Duodenal mucosa (tissue), 2 donors: ENCODE results near the gene STX8.
"Not testable (repeated sequence)": the region's sequence is repeated elsewhere in the genome, so short reads cannot be mapped to it uniquely, and the experiment has no call there.

Experiments used
- H3K27ac ChIP-seq: one replicate; pipeline ENCODE4 v1.7.0; 2013; ENCODE audit warnings: low read depth, low read length
- H3K27me3 ChIP-seq, 2 donors: one replicate each; pipeline ENCODE4 v1.7.0; 2013; ENCODE audit warnings: low read length in 2 of 2, control low read depth in 1 of 2; ENCODE audit not compliant: insufficient read depth in 2 of 2, control insufficient read depth in 1 of 2
- H3K36me3 ChIP-seq, 2 donors: one replicate each; pipeline ENCODE4 v1.7.0; 2013; ENCODE audit warnings: low read length in 2 of 2, control low read depth in 1 of 2; ENCODE audit not compliant: insufficient read depth in 2 of 2, control insufficient read depth in 1 of 2
- H3K4me1 ChIP-seq, 2 donors: one replicate each; pipeline ENCODE4 v1.7.0; 2013; ENCODE audit warnings: low read length in 2 of 2, control low read depth in 1 of 2; ENCODE audit not compliant: insufficient read depth in 2 of 2, control insufficient read depth in 1 of 2
- H3K4me3 ChIP-seq, 2 donors: one replicate each; pipeline ENCODE4 v1.7.0; 2013; ENCODE audit warnings: low read length in 2 of 2, low read depth in 1 of 2
- H3K9ac ChIP-seq, 2 donors: one replicate each; pipeline ENCODE4 v1.7.0; 2013; ENCODE audit warnings: low read length in 2 of 2, low read depth in 1 of 2
- H3K9me3 ChIP-seq, 2 donors: one replicate each; pipeline ENCODE4 v1.7.0; 2013; ENCODE audit warnings: low read length in 2 of 2, control low read depth in 1 of 2; ENCODE audit not compliant: control insufficient read depth in 1 of 2

STX8 gene

GRCh38 chr17:9594065-9594464 lies 18.4 kb upstream of the STX8 start:
- Histone ChIP-seq H3K9ac (no peak overlapping the region), H3K27me3 (no peaks in the 10 kb centered on the region), H3K4me1 (no peaks in the 10 kb centered on the region), H3K9me3 (no peaks in the 10 kb centered on the region), H3K36me3 (no peaks in the 10 kb centered on the region), H3K27ac (no peak overlapping the region), H3K4me3 (no peak overlapping the region)

- H3K36me3 ChIP-seq = no peaks in the 10 kb centered on the region
- H3K9me3 ChIP-seq = no peaks in the 10 kb centered on the region
- H3K9ac ChIP-seq = no peak overlapping the region
- no peak overlapping the region for H3K27ac ChIP-seq
- no peak overlapping the region for H3K4me3 ChIP-seq
- H3K27me3 ChIP-seq = no peaks in the 10 kb centered on the region
- H3K4me1 ChIP-seq = no peaks in the 10 kb centered on the region
These were observed 12.5 kb upstream of the STX8 start for GRCh38 chr17:9587969-9588656.

- Histone ChIP-seq H3K27ac (no peak overlapping the region), H3K9ac (peak overlapping the region in 1 of 2 donors; percentile 6), H3K9me3 (no peaks in the 10 kb centered on the region), H3K4me3 (no peak overlapping the region), H3K27me3 (no peaks in the 10 kb centered on the region), H3K4me1 (peaks cover 11 to 18% of the 10 kb centered on the region in 2 donors), H3K36me3 (no peaks in the 10 kb centered on the region)
These were observed 1.7 kb upstream of the STX8 start for GRCh38 chr17:9577373-9577709.

GRCh38 chr17:9576521-9577372 lies 1.1 kb upstream of the STX8 start, which contains the start of gene CFAP52:
Gene CFAP52, plus strand, starts transcription at chr17:9576642. Its CDS starts 54 bp downstream, at chr17:9576696.
- Histone ChIP-seq H3K9ac (peak within 1 kb of the TSS; percentile 80 to 84), H3K4me1 (peaks cover 11 to 18% of the 10 kb centered on the region in 2 donors)

GRCh38 chr17:9571201-9571600 lies 4.4 kb downstream of the STX8 start:
- Histone ChIP-seq H3K27ac (no peak overlapping the region), H3K9ac (no peak overlapping the region), H3K36me3 (peaks cover 3 to 15% of the 10 kb centered on the region in 2 donors), H3K4me1 (peaks cover 3 to 8% of the 10 kb centered on the region in 2 donors), H3K27me3 (no peaks in the 10 kb centered on the region), H3K4me3 (no peak overlapping the region), H3K9me3 (no peaks in the 10 kb centered on the region)

More at GRCh38 chr17:9576521-9577372, 1.1 kb upstream of the STX8 start, which contains the start of gene CFAP52:
- H3K36me3 ChIP-seq = no peaks in the 10 kb centered on the region
- H3K9me3 ChIP-seq = no peaks in the 10 kb centered on the region
- peak within 1 kb of the TSS; percentile 97 to 98 for H3K4me3 ChIP-seq
- no peaks in the 10 kb centered on the region for H3K27me3 ChIP-seq
- no peak within 1 kb of the TSS for H3K27ac ChIP-seq

- H3K9me3 ChIP-seq = no peaks in the 10 kb centered on the region
- H3K4me3 ChIP-seq = no peak overlapping the region
- peaks cover 3 to 15% of the 10 kb centered on the region in 2 donors for H3K36me3 ChIP-seq
- no peak overlapping the region for H3K9ac ChIP-seq
- H3K4me1 ChIP-seq = no peaks in the 10 kb centered on the region
- H3K27ac ChIP-seq = no peak overlapping the region
- no peaks in the 10 kb centered on the region for H3K27me3 ChIP-seq
These were observed 6.5 kb downstream of the STX8 start for GRCh38 chr17:9568957-9569588.

GRCh38 chr17:9568004-9568403 lies 7.6 kb downstream of the STX8 start:
- H3K4me1 ChIP-seq = no peaks in the 10 kb centered on the region
- H3K27me3 ChIP-seq = no peaks in the 10 kb centered on the region
- H3K9ac ChIP-seq = no peak overlapping the region
- no peaks in the 10 kb centered on the region for H3K9me3 ChIP-seq
- H3K27ac ChIP-seq = no peak overlapping the region
- peaks cover 3 to 15% of the 10 kb centered on the region in 2 donors for H3K36me3 ChIP-seq
- H3K4me3 ChIP-seq = no peak overlapping the region

- H3K9me3 ChIP-seq, H3K27ac ChIP-seq, H3K4me1 ChIP-seq, H3K4me3 ChIP-seq, H3K27me3 ChIP-seq, H3K9ac ChIP-seq: not testable (repeated sequence)
- H3K36me3 ChIP-seq = peaks cover 3 to 15% of the 10 kb centered on the region in 2 donors
These were observed 8.9 kb downstream of the STX8 start for GRCh38 chr17:9566739-9567138.

- H3K27me3 ChIP-seq = no peaks in the 10 kb centered on the region
- no peaks in the 10 kb centered on the region for H3K4me1 ChIP-seq
- no peak overlapping the region for H3K9ac ChIP-seq
- no peak overlapping the region for H3K4me3 ChIP-seq
- no peaks in the 10 kb centered on the region for H3K9me3 ChIP-seq
- H3K36me3 ChIP-seq = peaks cover 3 to 15% of the 10 kb centered on the region in 2 donors
- H3K27ac ChIP-seq = no peak overlapping the region
These were observed 9.6 kb downstream of the STX8 start for GRCh38 chr17:9566067-9566466.

GRCh38 chr17:9564104-9564503 lies 11.5 kb downstream of the STX8 start:
- Histone ChIP-seq H3K27ac (no peak overlapping the region), H3K27me3 (no peaks in the 10 kb centered on the region), H3K4me1 (no peaks in the 10 kb centered on the region), H3K9me3 (no peaks in the 10 kb centered on the region), H3K4me3 (no peak overlapping the region), H3K9ac (no peak overlapping the region), H3K36me3 (peaks cover 3 to 12% of the 10 kb centered on the region in 2 donors)
